ENCODE data around the gene CBLIF.

The CBLIF gene

GRCh38 chr11:59783632-59784090, 61.6 kb downstream of the CBLIF start:
- Histone ChIP-seq H3K4me2 (ENCODE audit: insufficient read depth, low read length) (no peak overlapping the region), H3K79me2 (ENCODE audit: insufficient read depth, low read length) (no peaks in the 10 kb centered on the region), H3K27ac (ENCODE audit: low read length) (no peak overlapping the region), H3K4me3 (ENCODE audit: low read depth in 1 of 2, low read length in 2 of 2) (no peak overlapping the region), H3K9ac (ENCODE audit: low read depth, low read length) (no peak overlapping the region), H4K20me1 (ENCODE audit: insufficient read depth, low read length) (no peaks in the 10 kb centered on the region), H2AFZ (ENCODE audit: low read depth, low read length) (no peak overlapping the region), H3K4me1 (ENCODE audit: insufficient read depth, low read length) (peaks cover 4% of the 10 kb centered on the region; the same call in 1 of the 2 replicates), H3K36me3 (ENCODE audit: insufficient read depth, low read length) (no peaks in the 10 kb centered on the region), H3K27me3 (ENCODE audit: insufficient read depth, low read length, poor library complexity) (no peaks in the 10 kb centered on the region), H3K9me3 (ENCODE audit: insufficient read depth, low read length, severe bottlenecking) (no peaks in the 10 kb centered on the region)
- ATAC-seq (ENCODE audit: insufficient read depth, low read depth) (no peak; the same call in 2 of the 3 replicates), DNase-seq (no peak)
- TF ChIP-seq, protein P1, sequence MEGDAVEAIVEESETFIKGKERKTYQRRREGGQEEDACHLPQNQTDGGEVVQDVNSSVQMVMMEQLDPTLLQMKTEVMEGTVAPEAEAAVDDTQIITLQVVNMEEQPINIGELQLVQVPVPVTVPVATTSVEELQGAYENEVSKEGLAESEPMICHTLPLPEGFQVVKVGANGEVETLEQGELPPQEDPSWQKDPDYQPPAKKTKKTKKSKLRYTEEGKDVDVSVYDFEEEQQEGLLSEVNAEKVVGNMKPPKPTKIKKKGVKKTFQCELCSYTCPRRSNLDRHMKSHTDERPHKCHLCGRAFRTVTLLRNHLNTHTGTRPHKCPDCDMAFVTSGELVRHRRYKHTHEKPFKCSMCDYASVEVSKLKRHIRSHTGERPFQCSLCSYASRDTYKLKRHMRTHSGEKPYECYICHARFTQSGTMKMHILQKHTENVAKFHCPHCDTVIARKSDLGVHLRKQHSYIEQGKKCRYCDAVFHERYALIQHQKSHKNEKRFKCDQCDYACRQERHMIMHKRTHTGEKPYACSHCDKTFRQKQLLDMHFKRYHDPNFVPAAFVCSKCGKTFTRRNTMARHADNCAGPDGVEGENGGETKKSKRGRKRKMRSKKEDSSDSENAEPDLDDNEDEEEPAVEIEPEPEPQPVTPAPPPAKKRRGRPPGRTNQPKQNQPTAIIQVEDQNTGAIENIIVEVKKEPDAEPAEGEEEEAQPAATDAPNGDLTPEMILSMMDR (IDR thresholded peaks at IDR 0.05; ENCODE audit: borderline replicate concordance, extremely low read depth, low read length, poor library complexity, severe bottlenecking): no peak
- no peak for TF ChIP-seq EZH2 (IDR thresholded peaks at IDR 0.05; ENCODE audit: borderline replicate concordance, low read depth, low read length, severe bottlenecking)

DNA sequence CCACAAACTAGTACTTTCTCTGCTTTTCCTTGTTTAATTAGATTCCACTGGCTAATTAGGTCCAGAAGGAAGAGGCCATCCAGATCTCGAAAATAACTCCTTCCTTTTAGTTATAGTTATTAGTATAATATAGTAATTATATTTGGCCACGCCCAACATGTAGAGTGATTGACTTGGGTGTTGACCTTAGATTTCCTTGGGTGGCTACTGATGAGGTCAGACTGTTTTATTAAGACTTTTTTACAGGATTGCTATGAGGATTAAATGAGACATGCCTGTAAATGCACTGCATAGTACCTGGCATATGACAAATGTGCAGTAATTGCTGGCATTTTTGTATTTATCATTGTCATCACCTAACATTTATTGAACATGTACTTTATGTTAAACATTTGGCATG, 63.2 kb downstream of the CBLIF start:
- H3K9ac ChIP-seq (ENCODE audit: low read depth, low read length): no peak overlapping the region
- ATAC-seq (ENCODE audit: insufficient read depth, low read depth): no peak
- H3K4me2 ChIP-seq (ENCODE audit: insufficient read depth, low read length): no peak overlapping the region
- no peaks in the 10 kb centered on the region for H4K20me1 ChIP-seq (ENCODE audit: insufficient read depth, low read length)
- no peaks in the 10 kb centered on the region for H3K27me3 ChIP-seq (ENCODE audit: insufficient read depth, low read length, poor library complexity)
- no peaks in the 10 kb centered on the region for H3K36me3 ChIP-seq (ENCODE audit: insufficient read depth, low read length)
- TF ChIP-seq, protein P1 (IDR thresholded peaks at IDR 0.05; ENCODE audit: borderline replicate concordance, extremely low read depth, low read length, poor library complexity, severe bottlenecking): no peak
- TF ChIP-seq EZH2 (IDR thresholded peaks at IDR 0.05; ENCODE audit: borderline replicate concordance, low read depth, low read length, severe bottlenecking): no peak
- no peak for DNase-seq
- no peaks in the 10 kb centered on the region for H3K9me3 ChIP-seq (ENCODE audit: insufficient read depth, low read length, severe bottlenecking)
- no peak overlapping the region for H2AFZ ChIP-seq (ENCODE audit: low read depth, low read length)
- H3K4me1 ChIP-seq (ENCODE audit: insufficient read depth, low read length): peaks cover 4% of the 10 kb centered on the region; the same call in 1 of the 2 replicates
- no peak overlapping the region for H3K27ac ChIP-seq (ENCODE audit: low read length)
- no peaks in the 10 kb centered on the region for H3K79me2 ChIP-seq (ENCODE audit: insufficient read depth, low read length)
- no peak overlapping the region for H3K4me3 ChIP-seq (ENCODE audit: low read depth in 1 of 2, low read length in 2 of 2)

DNA sequence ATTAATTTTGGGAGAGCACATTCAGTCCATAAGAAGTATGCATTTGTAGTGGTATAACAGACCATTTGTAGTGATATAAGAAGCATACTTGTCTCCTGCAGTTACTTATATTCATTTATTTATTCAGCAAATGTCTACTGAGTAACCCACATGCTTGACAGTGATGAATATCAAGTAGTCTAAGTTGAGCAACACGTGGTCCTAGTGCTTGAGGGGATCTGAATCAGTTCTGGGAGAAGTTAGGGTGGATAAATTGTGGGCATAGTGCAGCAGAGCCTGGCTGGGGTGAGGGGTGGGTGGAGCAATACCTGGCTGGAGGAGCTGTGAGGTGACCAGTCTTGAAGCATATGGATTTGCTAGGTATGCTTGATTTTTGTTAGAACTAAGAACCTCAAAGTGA, 65.8 kb downstream of the CBLIF start:
- H3K4me1 ChIP-seq (ENCODE audit: insufficient read depth, low read length): peaks cover 4% of the 10 kb centered on the region; the same call in 1 of the 2 replicates
- H3K79me2 ChIP-seq (ENCODE audit: insufficient read depth, low read length): no peaks in the 10 kb centered on the region
- no peak overlapping the region for H2AFZ ChIP-seq (ENCODE audit: low read depth, low read length)
- no peaks in the 10 kb centered on the region for H3K27me3 ChIP-seq (ENCODE audit: insufficient read depth, low read length, poor library complexity)
- H3K9ac ChIP-seq (ENCODE audit: low read depth, low read length): no peak overlapping the region
- H3K9me3 ChIP-seq (ENCODE audit: insufficient read depth, low read length, severe bottlenecking): no peaks in the 10 kb centered on the region
- no peak overlapping the region for H3K27ac ChIP-seq (ENCODE audit: low read length)
- H3K4me2 ChIP-seq (ENCODE audit: insufficient read depth, low read length): no peak overlapping the region
- DNase-seq (no peak), ATAC-seq (ENCODE audit: insufficient read depth, low read depth) (no peak)
- no peak for TF ChIP-seq EZH2 (IDR thresholded peaks at IDR 0.05; ENCODE audit: borderline replicate concordance, low read depth, low read length, severe bottlenecking)
- TF ChIP-seq, protein P1 (IDR thresholded peaks at IDR 0.05; ENCODE audit: borderline replicate concordance, extremely low read depth, low read length, poor library complexity, severe bottlenecking): no peak
- no peaks in the 10 kb centered on the region for H3K36me3 ChIP-seq (ENCODE audit: insufficient read depth, low read length)
- no peaks in the 10 kb centered on the region for H4K20me1 ChIP-seq (ENCODE audit: insufficient read depth, low read length)
- no peak overlapping the region for H3K4me3 ChIP-seq (ENCODE audit: low read depth in 1 of 2, low read length in 2 of 2)

Measured in DND-41 (cell line).